ENCODE measurements around the gene CHSY1.

Gene CHSY1

DNA sequence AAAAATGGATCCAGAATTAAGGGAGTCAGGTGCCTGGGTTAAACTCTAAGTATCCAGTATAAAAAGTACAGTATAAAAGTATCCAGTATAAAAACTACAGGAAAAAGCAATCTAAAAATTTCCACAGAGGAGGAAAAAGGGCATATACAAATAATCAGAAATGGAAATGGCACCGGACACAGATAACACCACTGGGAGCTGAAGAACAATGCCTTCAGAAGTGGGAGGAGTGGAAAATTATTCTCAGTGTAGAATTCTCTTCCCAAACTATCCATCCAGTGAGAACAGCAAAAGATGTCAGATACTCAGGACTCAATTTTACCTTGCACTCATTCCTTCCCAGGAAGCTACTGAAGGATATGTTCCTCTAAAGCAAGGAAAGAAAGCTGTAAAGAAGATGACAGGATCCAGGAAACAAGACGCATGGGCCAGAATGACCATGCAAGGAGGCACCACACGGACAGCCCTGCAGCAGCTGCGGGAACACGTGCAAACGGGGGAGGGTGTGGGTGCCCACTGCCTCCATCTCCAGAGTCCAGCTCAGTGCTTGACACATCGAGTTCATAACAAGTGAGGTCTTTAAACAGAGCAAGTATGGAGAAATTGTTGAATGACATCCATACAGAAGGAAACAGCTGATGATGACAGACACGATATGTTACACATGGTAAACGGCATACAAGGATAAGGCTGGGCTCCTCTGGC is 68.5 kb downstream of the CHSY1 start:
- no peak overlapping the region for H2AK5ac ChIP-seq (ENCODE audit: low read depth, low read length)
- no peak overlapping the region for H3K27ac ChIP-seq (replicated peaks; ENCODE audit: low read length)
- no peaks in the 10 kb centered on the region for H3K27me3 ChIP-seq (ENCODE audit: control insufficient read depth in 3 of 3, insufficient read depth in 3 of 3, low read depth in 1 of 3, low read length in 3 of 3)
- DNase-seq (ENCODE audit: low spot score) = no peak
- H4K91ac ChIP-seq (ENCODE audit: low read depth, low read length, poor library complexity) = no peak overlapping the region
- H3K18ac ChIP-seq (ENCODE audit: low read length) = no peak overlapping the region
- H3K9ac ChIP-seq (ENCODE audit: low read depth, low read length, poor library complexity) = no peak overlapping the region
- no peak overlapping the region for H2BK12ac ChIP-seq (ENCODE audit: low read length)
- H4K8ac ChIP-seq (ENCODE audit: low read depth, low read length) = no peak overlapping the region
- H2BK15ac ChIP-seq (ENCODE audit: low read length) = no peak overlapping the region
- no peak overlapping the region for H2AFZ ChIP-seq (ENCODE audit: low read length)
- H3K14ac ChIP-seq (ENCODE audit: low read length) = no peak overlapping the region
- no peak overlapping the region for H2BK120ac ChIP-seq (ENCODE audit: low read depth, low read length)
- no peak overlapping the region for H3K4ac ChIP-seq (ENCODE audit: low read length)
- no peak overlapping the region for H3K23ac ChIP-seq (ENCODE audit: low read depth, low read length, poor library complexity)
- no peak overlapping the region for H2BK5ac ChIP-seq (ENCODE audit: low read length)
- WGBS, 2 donors (ENCODE audit: extremely low coverage in 2 of 2, insufficient read length in 2 of 2, insufficient replicate concordance in 1 of 2) = no CpG with 5 or more reads among the region's 9 CpGs
- peaks cover 2% of the 10 kb centered on the region for H3K79me1 ChIP-seq (ENCODE audit: low read depth, low read length)
- H3K4me3 ChIP-seq (ENCODE audit: low read length in 2 of 2) = peak overlapping the region in 1 of 2 donors; percentile 48
- H3K4me1 ChIP-seq (ENCODE audit: control insufficient read depth in 2 of 2, insufficient read depth in 1 of 2, low read depth in 1 of 2, low read length in 2 of 2) = peaks cover 0 to 3% of the 10 kb centered on the region in 2 donors
- H3K36me3 ChIP-seq (replicated peaks in 1 of 2; ENCODE audit: control insufficient read depth in 2 of 2, insufficient read depth in 2 of 2, low read length in 2 of 2) = peaks cover 4 to 68% of the 10 kb centered on the region in 2 donors
- H3K9me3 ChIP-seq (replicated peaks in 1 of 2; ENCODE audit: control insufficient read depth in 2 of 2, insufficient read depth in 1 of 2, low read depth in 1 of 2, low read length in 2 of 2) = peaks cover 0 to 6% of the 10 kb centered on the region in 2 donors
- no peak overlapping the region for H3K4me2 ChIP-seq (ENCODE audit: insufficient read depth, low read length, poor library complexity, severe bottlenecking)

DNA sequence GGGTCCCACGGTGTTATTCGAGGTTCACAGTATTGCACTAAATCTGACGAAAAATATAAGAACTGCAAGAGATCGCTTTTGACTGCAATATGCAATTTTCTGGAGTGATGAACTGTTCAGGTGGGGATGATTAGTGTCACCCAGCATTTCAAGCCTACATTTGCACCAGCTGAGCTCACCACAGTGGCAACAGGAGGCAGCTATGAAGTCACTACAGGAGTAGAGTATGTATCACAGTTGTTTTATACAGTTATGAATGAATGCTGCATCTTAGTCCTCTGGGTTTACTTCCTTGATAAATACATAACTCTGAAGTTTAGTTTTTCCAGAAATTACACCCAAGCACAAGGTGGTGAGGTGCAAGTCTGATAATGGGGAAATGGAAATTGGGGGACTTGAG is 69.6 kb downstream of the CHSY1 start:
- no CpG with 5 or more reads among the region's 4 CpGs for WGBS, 2 donors (ENCODE audit: extremely low coverage in 2 of 2, insufficient read length in 2 of 2, insufficient replicate concordance in 1 of 2)
- Histone ChIP-seq H3K27ac (replicated peaks; ENCODE audit: low read length) (no peak overlapping the region), H3K4me1 (ENCODE audit: control insufficient read depth in 2 of 2, insufficient read depth in 1 of 2, low read depth in 1 of 2, low read length in 2 of 2) (no peaks in the 10 kb centered on the region), H3K9ac (ENCODE audit: low read depth, low read length, poor library complexity) (no peak overlapping the region), H4K91ac (ENCODE audit: low read depth, low read length, poor library complexity) (no peak overlapping the region), H3K79me1 (ENCODE audit: low read depth, low read length) (peaks cover 2% of the 10 kb centered on the region), H3K23ac (ENCODE audit: low read depth, low read length, poor library complexity) (no peak overlapping the region), H3K4me3 (ENCODE audit: low read length in 2 of 2) (no peak overlapping the region), H2AK5ac (ENCODE audit: low read depth, low read length) (no peak overlapping the region), H2BK12ac (ENCODE audit: low read length) (no peak overlapping the region), H3K36me3 (replicated peaks in 1 of 2; ENCODE audit: control insufficient read depth in 2 of 2, insufficient read depth in 2 of 2, low read length in 2 of 2) (peaks cover 10 to 76% of the 10 kb centered on the region in 2 donors), H3K18ac (ENCODE audit: low read length) (no peak overlapping the region), H3K14ac (ENCODE audit: low read length) (no peak overlapping the region), H2BK5ac (ENCODE audit: low read length) (no peak overlapping the region), H2BK15ac (ENCODE audit: low read length) (no peak overlapping the region), H3K4me2 (ENCODE audit: insufficient read depth, low read length, poor library complexity, severe bottlenecking) (no peak overlapping the region), H3K4ac (ENCODE audit: low read length) (no peak overlapping the region), H4K8ac (ENCODE audit: low read depth, low read length) (no peak overlapping the region), H3K27me3 (ENCODE audit: control insufficient read depth in 3 of 3, insufficient read depth in 3 of 3, low read depth in 1 of 3, low read length in 3 of 3) (no peaks in the 10 kb centered on the region), H2BK120ac (ENCODE audit: low read depth, low read length) (no peak overlapping the region), H2AFZ (ENCODE audit: low read length) (no peak overlapping the region), H3K9me3 (replicated peaks in 1 of 2; ENCODE audit: control insufficient read depth in 2 of 2, insufficient read depth in 1 of 2, low read depth in 1 of 2, low read length in 2 of 2) (peaks cover 2 to 17% of the 10 kb centered on the region in 2 donors)
- no peak for DNase-seq (ENCODE audit: low spot score)

DNA sequence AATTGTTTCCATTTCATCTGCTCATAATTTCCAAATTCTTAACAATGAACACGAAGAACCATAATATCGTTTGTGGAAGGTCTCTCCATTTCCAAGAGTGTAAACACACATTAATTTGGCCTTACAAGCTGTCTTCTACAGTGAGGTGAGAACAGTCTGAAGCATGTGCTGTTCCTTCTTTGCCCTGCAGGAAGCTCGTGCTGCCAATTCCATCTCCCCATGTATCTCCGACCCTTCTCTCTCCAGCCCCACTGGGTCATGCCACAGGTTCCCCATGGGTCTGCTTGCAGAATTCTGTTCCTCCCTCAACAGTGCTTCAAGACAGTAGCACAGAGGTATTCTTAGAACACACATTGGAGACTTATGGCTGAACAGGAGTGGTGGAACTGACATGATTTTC is 70.5 kb downstream of the CHSY1 start:
- H3K79me1 ChIP-seq (ENCODE audit: low read depth, low read length) = peaks cover 2% of the 10 kb centered on the region
- DNase-seq (ENCODE audit: low spot score) = no peak
- no peak overlapping the region for H2AK5ac ChIP-seq (ENCODE audit: low read depth, low read length)
- no peak overlapping the region for H3K9ac ChIP-seq (ENCODE audit: low read depth, low read length, poor library complexity)
- H3K27ac ChIP-seq (replicated peaks; ENCODE audit: low read length) = no peak overlapping the region
- no peak overlapping the region for H3K4ac ChIP-seq (ENCODE audit: low read length)
- no peak overlapping the region for H2BK12ac ChIP-seq (ENCODE audit: low read length)
- H2AFZ ChIP-seq (ENCODE audit: low read length) = no peak overlapping the region
- H2BK5ac ChIP-seq (ENCODE audit: low read length) = no peak overlapping the region
- H3K14ac ChIP-seq (ENCODE audit: low read length) = no peak overlapping the region
- no peak overlapping the region for H3K18ac ChIP-seq (ENCODE audit: low read length)
- no peak overlapping the region for H3K4me3 ChIP-seq (ENCODE audit: low read length in 2 of 2)
- no peak overlapping the region for H4K8ac ChIP-seq (ENCODE audit: low read depth, low read length)
- WGBS, 2 donors (ENCODE audit: extremely low coverage in 2 of 2, insufficient read length in 2 of 2, insufficient replicate concordance in 1 of 2) = no CpG with 5 or more reads among the region's 4 CpGs
- H3K36me3 ChIP-seq (replicated peaks in 1 of 2; ENCODE audit: control insufficient read depth in 2 of 2, insufficient read depth in 2 of 2, low read length in 2 of 2) = peaks cover 10 to 82% of the 10 kb centered on the region in 2 donors
- H3K9me3 ChIP-seq (replicated peaks in 1 of 2; ENCODE audit: control insufficient read depth in 2 of 2, insufficient read depth in 1 of 2, low read depth in 1 of 2, low read length in 2 of 2) = peaks cover 2 to 21% of the 10 kb centered on the region in 2 donors
- H4K91ac ChIP-seq (ENCODE audit: low read depth, low read length, poor library complexity) = no peak overlapping the region
- no peaks in the 10 kb centered on the region for H3K27me3 ChIP-seq (ENCODE audit: control insufficient read depth in 3 of 3, insufficient read depth in 3 of 3, low read depth in 1 of 3, low read length in 3 of 3)
- no peak overlapping the region for H3K23ac ChIP-seq (ENCODE audit: low read depth, low read length, poor library complexity)
- H3K4me2 ChIP-seq (ENCODE audit: insufficient read depth, low read length, poor library complexity, severe bottlenecking) = no peak overlapping the region
- no peak overlapping the region for H2BK120ac ChIP-seq (ENCODE audit: low read depth, low read length)
- H2BK15ac ChIP-seq (ENCODE audit: low read length) = no peak overlapping the region
- H3K4me1 ChIP-seq (ENCODE audit: control insufficient read depth in 2 of 2, insufficient read depth in 1 of 2, low read depth in 1 of 2, low read length in 2 of 2) = no peaks in the 10 kb centered on the region

DNA sequence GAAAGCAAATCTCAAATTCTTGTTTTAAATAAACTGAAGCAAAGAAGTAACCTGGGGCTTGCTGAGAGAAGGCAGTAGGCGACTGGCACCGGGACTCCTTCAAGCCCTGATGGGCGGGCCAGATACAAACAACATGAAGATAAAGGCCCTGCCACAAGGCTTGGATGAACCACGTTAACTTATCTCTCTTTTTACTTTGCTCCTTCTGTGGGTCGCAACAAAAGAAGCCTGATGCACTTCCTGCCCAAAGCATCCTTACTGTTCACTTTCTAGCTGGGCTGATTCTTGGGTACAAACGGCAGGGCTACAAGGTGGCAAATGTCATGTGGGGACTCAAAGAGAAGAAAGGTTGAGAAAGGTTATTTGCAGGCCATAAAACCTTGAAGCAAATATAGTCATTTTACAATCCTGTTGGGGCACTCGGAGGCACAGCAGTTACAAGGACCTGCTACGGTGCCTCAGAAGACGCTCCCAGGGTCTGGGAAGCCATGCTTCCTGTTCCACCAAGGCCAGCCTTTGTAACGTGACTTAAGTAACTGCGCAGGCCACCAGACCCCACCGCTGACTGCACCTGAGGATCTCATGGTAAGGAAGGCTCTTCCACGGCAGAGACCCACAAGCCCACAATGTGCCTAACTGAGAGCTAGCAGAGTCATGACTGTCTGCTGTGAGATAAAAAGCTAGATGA is 71.1 kb downstream of the CHSY1 start:
- peaks cover 2 to 21% of the 10 kb centered on the region in 2 donors for H3K9me3 ChIP-seq (replicated peaks in 1 of 2; ENCODE audit: control insufficient read depth in 2 of 2, insufficient read depth in 1 of 2, low read depth in 1 of 2, low read length in 2 of 2)
- H3K27ac ChIP-seq (replicated peaks; ENCODE audit: low read length) = no peak overlapping the region

More for the DNA sequence above, 71.1 kb downstream of the CHSY1 start:
- H4K8ac ChIP-seq (ENCODE audit: low read depth, low read length) = no peak overlapping the region
- no peak overlapping the region for H3K9ac ChIP-seq (ENCODE audit: low read depth, low read length, poor library complexity)
- H3K23ac ChIP-seq (ENCODE audit: low read depth, low read length, poor library complexity) = peak overlapping the region; percentile 5
- H4K91ac ChIP-seq (ENCODE audit: low read depth, low read length, poor library complexity) = no peak overlapping the region
- no peak for DNase-seq (ENCODE audit: low spot score)
- no peaks in the 10 kb centered on the region for H3K27me3 ChIP-seq (ENCODE audit: control insufficient read depth in 3 of 3, insufficient read depth in 3 of 3, low read depth in 1 of 3, low read length in 3 of 3)
- no peak overlapping the region for H2BK120ac ChIP-seq (ENCODE audit: low read depth, low read length)
- H3K18ac ChIP-seq (ENCODE audit: low read length) = no peak overlapping the region
- H2BK12ac ChIP-seq (ENCODE audit: low read length) = no peak overlapping the region
- H3K36me3 ChIP-seq (replicated peaks in 1 of 2; ENCODE audit: control insufficient read depth in 2 of 2, insufficient read depth in 2 of 2, low read length in 2 of 2) = peaks cover 10 to 85% of the 10 kb centered on the region in 2 donors
- no peak overlapping the region for H3K4ac ChIP-seq (ENCODE audit: low read length)
- H2AFZ ChIP-seq (ENCODE audit: low read length) = no peak overlapping the region
- no peaks in the 10 kb centered on the region for H3K4me1 ChIP-seq (ENCODE audit: control insufficient read depth in 2 of 2, insufficient read depth in 1 of 2, low read depth in 1 of 2, low read length in 2 of 2)
- no peak overlapping the region for H2AK5ac ChIP-seq (ENCODE audit: low read depth, low read length)
- no peak overlapping the region for H3K4me2 ChIP-seq (ENCODE audit: insufficient read depth, low read length, poor library complexity, severe bottlenecking)
- H2BK5ac ChIP-seq (ENCODE audit: low read length) = no peak overlapping the region
- H3K79me1 ChIP-seq (ENCODE audit: low read depth, low read length) = peaks cover 2% of the 10 kb centered on the region
- H2BK15ac ChIP-seq (ENCODE audit: low read length) = no peak overlapping the region
- WGBS, 2 donors (ENCODE audit: extremely low coverage in 2 of 2, insufficient read length in 2 of 2, insufficient replicate concordance in 1 of 2) = no CpG with 5 or more reads among the region's 13 CpGs
- no peak overlapping the region for H3K4me3 ChIP-seq (ENCODE audit: low read length in 2 of 2)
- H3K14ac ChIP-seq (ENCODE audit: low read length) = no peak overlapping the region
